ENCODE measurements around the gene KCNIP1.

The KCNIP1 gene

GRCh38 chr5:170631466-170632195, 127.8 kb downstream of the KCNIP1 start:
- DNase-seq = no peak

GRCh38 chr5:170632266-170632984, 128.6 kb downstream of the KCNIP1 start:
- DNase-seq = peak in 1 of 2 donors; percentile 5

GRCh38 chr5:170632985-170633234, 129.1 kb downstream of the KCNIP1 start:
- DNase-seq = peak; percentile 37 to 44

- no peak for DNase-seq
These were observed 129.6 kb downstream of the KCNIP1 start for GRCh38 chr5:170633235-170634081.

- DNase-seq = no peak
These were observed 130.6 kb downstream of the KCNIP1 start for GRCh38 chr5:170634256-170634990.

GRCh38 chr5:170635706-170636105, 131.9 kb downstream of the KCNIP1 start:
- DNase-seq = no peak

GRCh38 chr5:170636206-170636605, 132.4 kb downstream of the KCNIP1 start:
- no peak for DNase-seq

- no peak for DNase-seq
These were observed 133.1 kb downstream of the KCNIP1 start for GRCh38 chr5:170636801-170637477.

GRCh38 chr5:170638051-170638450, 134.2 kb downstream of the KCNIP1 start:
- no peak for DNase-seq

GRCh38 chr5:170638454-170639220, 134.8 kb downstream of the KCNIP1 start:
- DNase-seq = peak; percentile 38 to 64

- DNase-seq = no peak
These were observed 135.6 kb downstream of the KCNIP1 start for GRCh38 chr5:170639221-170639925.

- DNase-seq = no peak
These were observed 137.1 kb downstream of the KCNIP1 start for GRCh38 chr5:170640731-170641588.

GRCh38 chr5:170641589-170642031, 137.8 kb downstream of the KCNIP1 start:
- no peak for DNase-seq

GRCh38 chr5:170642066-170642735, 138.4 kb downstream of the KCNIP1 start:
- DNase-seq = no peak

GRCh38 chr5:170642776-170643436, 139.1 kb downstream of the KCNIP1 start:
- no peak for DNase-seq

GRCh38 chr5:170643591-170643990, 139.8 kb downstream of the KCNIP1 start:
- DNase-seq = no peak

- DNase-seq = no peak
These were observed 140.7 kb downstream of the KCNIP1 start for GRCh38 chr5:170644501-170644900.

GRCh38 chr5:170648541-170648940, 144.7 kb downstream of the KCNIP1 start:
- DNase-seq = no peak

- no peak for DNase-seq
These were observed 147.0 kb downstream of the KCNIP1 start for GRCh38 chr5:170650850-170651249.
